ENCODE data around the gene AJAP1. TPM values are rescaled to one million over a fixed set of nuclear protein-coding genes. Genes with fewer than 3 reads are reported as not detected.

Gene AJAP1
- total RNA-seq, 1 experiment from 2014 or later: not detected

GRCh38 chr1:4786055-4786454, 131.6 kb downstream of the AJAP1 start:
- H3K36me3 ChIP-seq (ENCODE audit: control insufficient read depth, insufficient read depth, low read length): no peaks in the 10 kb centered on the region

GRCh38 chr1:4787551-4787950, 133.1 kb downstream of the AJAP1 start:
- ChIA-PET POLR2A (no interaction called here), CTCF (no interaction called here)
- ATAC-seq: no peak
- DNase-seq (ENCODE audit: low read depth, low spot score): no peak
- intact Hi-C loops (cut with micrococcal nuclease; ENCODE audit: unreplicated experiment): no loop called here
- BruUV-seq (replicated peaks): no TSS peak
- Histone ChIP-seq H3K27me3 (ENCODE audit: control insufficient read depth, insufficient read depth, low read length) (peaks cover 8% of the 10 kb centered on the region), H3K4me3 (ENCODE audit: low read depth in 2 of 2, low read length in 2 of 2) (no peak overlapping the region), H3K27ac (ENCODE audit: low read length) (no peak overlapping the region), H3K36me3 (ENCODE audit: control insufficient read depth, insufficient read depth, low read length) (no peaks in the 10 kb centered on the region), H3K4me1 (ENCODE audit: control insufficient read depth, insufficient read depth, low read length) (no peaks in the 10 kb centered on the region), H3K9me3 (ENCODE audit: control insufficient read depth, insufficient read depth, low read depth, low read length) (no peaks in the 10 kb centered on the region)
- in situ Hi-C loops (cut with HindIII; ENCODE audit: low pct_unique_long_range_greater_than_20kb, low sequenced_read_pairs): no loop called here
- TF ChIP-seq REST (IDR thresholded peaks at IDR 0.05; ENCODE audit: insufficient read depth in 1 of 2, low read depth in 2 of 2, low read length in 1 of 2) (no peak), TCF7L2 (IDR thresholded peaks at IDR 0.05; ENCODE audit: low read depth, low read length) (no peak), SIN3A (IDR thresholded peaks at IDR 0.05; ENCODE audit: borderline replicate concordance, insufficient read depth, low read depth, low read length) (no peak), CTCF (IDR thresholded peaks at IDR 0.05) (no peak), POLR2AphosphoS5 (IDR thresholded peaks at IDR 0.05; ENCODE audit: low read depth, low read length) (no peak)

More at GRCh38 chr1:4786055-4786454, 131.6 kb downstream of the AJAP1 start:
- H3K4me3 ChIP-seq (ENCODE audit: low read depth in 2 of 2, low read length in 2 of 2): no peak overlapping the region
- TF ChIP-seq POLR2AphosphoS5 (IDR thresholded peaks at IDR 0.05; ENCODE audit: low read depth, low read length): no peak
- TF ChIP-seq CTCF (IDR thresholded peaks at IDR 0.05): no peak
- TF ChIP-seq REST (IDR thresholded peaks at IDR 0.05; ENCODE audit: insufficient read depth in 1 of 2, low read depth in 2 of 2, low read length in 1 of 2): no peak
- TF ChIP-seq TCF7L2 (IDR thresholded peaks at IDR 0.05; ENCODE audit: low read depth, low read length): no peak
- TF ChIP-seq SIN3A (IDR thresholded peaks at IDR 0.05; ENCODE audit: borderline replicate concordance, insufficient read depth, low read depth, low read length): no peak
- ChIA-PET POLR2A (no interaction called here), CTCF (no interaction called here)
- no TSS peak for BruUV-seq (replicated peaks)
- no peaks in the 10 kb centered on the region for H3K9me3 ChIP-seq (ENCODE audit: control insufficient read depth, insufficient read depth, low read depth, low read length)
- in situ Hi-C loops (cut with HindIII; ENCODE audit: low pct_unique_long_range_greater_than_20kb, low sequenced_read_pairs): no loop called here
- DNase-seq (ENCODE audit: low read depth, low spot score) (no peak), ATAC-seq (no peak)
- no peaks in the 10 kb centered on the region for H3K4me1 ChIP-seq (ENCODE audit: control insufficient read depth, insufficient read depth, low read length)
- no peak overlapping the region for H3K27ac ChIP-seq (ENCODE audit: low read length)
- H3K27me3 ChIP-seq (ENCODE audit: control insufficient read depth, insufficient read depth, low read length): peaks cover 4% of the 10 kb centered on the region; the same call in 1 of the 2 replicates
- intact Hi-C loops (cut with micrococcal nuclease; ENCODE audit: unreplicated experiment): no loop called here

All from Panc1 (cell line).